K562 (cell line): ENCODE data around the gene KCND3. TPM values are rescaled to one million over a fixed set of nuclear protein-coding genes. Genes with fewer than 3 reads are reported as not detected.
A peak's percentile ranks its signal among the peaks of the same experiment; 100 is the strongest.

Experiments used
- CBX2 ChIP-seq: fragments of 200-600 bp; sonication (generic); IDR thresholded peaks from one replicate; pipeline ENCODE4 v1.6.1; 2012; ENCODE audit warnings: mild to moderate bottlenecking, low read length, inconsistent platforms; ENCODE audit not compliant: insufficient read depth, poor library complexity, severe bottlenecking
- EP400 ChIP-seq: fragments of 450-650 bp; IDR thresholded peaks from 2 replicates; pipeline ENCODE4 v1.6.1; 2017; ENCODE audit warnings: antibody characterized with exemption, mild to moderate bottlenecking, moderate library complexity
- FOXK2 ChIP-seq, 2 experiments: fragments of 450-650 bp; IDR thresholded peaks in 1 of 2; conservative IDR thresholded peaks in 1 of 2; 2 replicates each; pipeline ENCODE4 v1.6.1; 2016; ENCODE audit warnings: low read depth in 2 of 2, mild to moderate bottlenecking in 1 of 2
- HDAC1 ChIP-seq, 2 experiments: fragments of 450-650 bp; IDR thresholded peaks; 2 replicates each; pipeline ENCODE4 v1.6.1; 2016 to 2017; ENCODE audit warnings: inconsistent platforms in 1 of 2, mild to moderate bottlenecking in 1 of 2, moderate library complexity in 1 of 2
- MAFG ChIP-seq: fragments of 450-650 bp; conservative IDR thresholded peaks from 2 replicates; pipeline ENCODE4 v1.6.1; 2016; ENCODE audit warnings: missing genetic modification characterization, missing compliant biosample characterization
- MIER1 ChIP-seq: fragments of 450-650 bp; IDR thresholded peaks from 2 replicates; pipeline ENCODE4 v1.6.1; 2016; ENCODE audit warnings: antibody characterized with exemption, mild to moderate bottlenecking, low read depth
- MYNN ChIP-seq, 2 experiments: sonication (generic); formaldehyde crosslinking in 1 of 2; IDR thresholded peaks; 2 replicates each; pipeline versions ENCODE4 v1.5.0 to v1.6.1; 2016 to 2020; ENCODE audit warnings: antibody characterized with exemption in 1 of 2, missing genetic modification reagents in 1 of 2
- POLR2A ChIP-seq: fragments of 450-650 bp; conservative IDR thresholded peaks from 2 replicates; pipeline ENCODE4 v1.6.1; 2016
- PREB ChIP-seq: sonication (generic); formaldehyde crosslinking; IDR thresholded peaks from 2 replicates; pipeline ENCODE4 v1.8.1; 2023; ENCODE audit warnings: mild to moderate bottlenecking, missing genetic modification reagents
- PRMT5 ChIP-seq: sonication (generic); formaldehyde crosslinking; IDR thresholded peaks from 2 replicates; pipeline ENCODE4 v1.5.0; 2020; ENCODE audit warnings: missing genetic modification reagents
- SMAD1 ChIP-seq: fragments of 150-350 bp; IDR thresholded peaks from 2 replicates; pipeline ENCODE4 v1.6.1; 2014; ENCODE audit warnings: low read length, low read depth; ENCODE audit not compliant: partially characterized antibody
- SMC3 ChIP-seq: conservative IDR thresholded peaks from 2 replicates; pipeline ENCODE4 v1.6.1; 2011; ENCODE audit warnings: low read depth, low read length, improper control_type of control experiment; ENCODE audit not compliant: insufficient read depth
- TRIM25 ChIP-seq: fragments of 450-650 bp; IDR thresholded peaks from 2 replicates; pipeline ENCODE4 v1.7.0; 2016; ENCODE audit warnings: borderline replicate concordance
- ZBTB40 ChIP-seq, 2 experiments: fragments of 450-650 bp in 1 of 2; sonication (generic) in 1 of 2; formaldehyde crosslinking in 1 of 2; IDR thresholded peaks; 2 replicates each; pipeline versions ENCODE4 v1.7.1 to v1.9.0; 2016 to 2022; ENCODE audit warnings: inconsistent platforms in 1 of 2, mild to moderate bottlenecking in 1 of 2, missing genetic modification reagents in 1 of 2
- ZNF384 ChIP-seq: IDR thresholded peaks from 2 replicates; pipeline ENCODE4 v1.6.1; 2012; ENCODE audit warnings: low read depth, low read length, improper control_type of control experiment
- ZNF431 ChIP-seq: sonication (generic); formaldehyde crosslinking; IDR thresholded peaks from 2 replicates; pipeline ENCODE4 v1.8.0; 2022; ENCODE audit warnings: mild to moderate bottlenecking, missing genetic modification reagents
- ZNF695 ChIP-seq: fragments of 450-650 bp; formaldehyde crosslinking; IDR thresholded peaks from 2 replicates; pipeline ENCODE4 v1.4.0; 2020; ENCODE audit warnings: mild to moderate bottlenecking, moderate library complexity
- polyA plus RNA-seq, 8 experiments: library from polyadenylated mRNA; depleted of rRNA in 4 of 8; stranded (reverse) in 5 of 8; unstranded in 3 of 8; fragments of >200 nt; fragmentation: Nextera tagmentation in 2 of 8; fragmentation: Illumina TruSeq in 1 of 8; extraction: Ambion mirVana in 2 of 8; extraction: Trizol in 1 of 8; gene quantifications; 2 replicates each; pipeline versions ENCODE4 v1.2.1 to v1.2.3, GENCODE V29; 2011 to 2014; ENCODE audit warnings: inconsistent platforms in 1 of 8, missing spikeins in 1 of 8
- total RNA-seq, 7 experiments: library from RNA; depleted of rRNA in 6 of 7; stranded (reverse); fragments of >200 nt in 6 of 7; fragmentation: Illumina TruSeq in 2 of 7; extraction: Trizol in 2 of 7; gene quantifications; 2 replicates each; pipeline versions ENCODE4 v1.2.1 to v1.2.3, GENCODE V29; 2011 to 2021; ENCODE audit warnings: low replicate concordance in 1 of 7

The KCND3 gene
- total and polyA plus RNA-seq, 9 of the 15 experiments (the other 6 are each of a cell fraction or from before 2014, with no cell fraction given) = not detected

GRCh38 chr1:111747282-111747734, 242.2 kb downstream of the KCND3 start (continued):
- TF ChIP-seq MIER1 (no peak), ZNF384 (peak; percentile 49; the same call in 1 of the 2 replicates), POLR2A (no peak), FOXK2 (conservative IDR thresholded peaks at IDR 0.05 in 1 of 2, IDR thresholded peaks at IDR 0.05 in 1 of 2; ENCODE audit: low read depth in 2 of 2) (no peak), ZBTB40 (IDR thresholded peaks at IDR 0.05) (peak; percentile 45), ZBTB40 (CRISPR knock-in tag; IDR thresholded peaks at IDR 0.05) (no peak), ZNF431 (peak; percentile 19; the same call in 1 of the 2 replicates), HDAC1 (IDR thresholded peaks at IDR 0.05) (no peak), MAFG (0 out of 2 replicates have a peak, but pooled peaks have one; percentile 25), TRIM25 (no peak), PRMT5 (CRISPR knock-in tag) (no peak), MYNN (IDR thresholded peaks at IDR 0.05) (0 out of 2 replicates have a peak, but pooled peaks have one; percentile 28), MYNN (CRISPR knock-in tag; IDR thresholded peaks at IDR 0.05) (no peak), SMC3 (peak; percentile 90), PREB (CRISPR knock-in tag) (no peak), ZNF695 (CRISPR knock-in tag) (no peak), SMAD1 (no peak), EP400 (no peak), CBX2 (no peak)
